Stimulated activated naive CD4-positive, alpha-beta T cell treated with Interleukin-2 at 50 U/mL for 16 hours (primary cell): ENCODE measurements around the gene KIF26A.

Experiments
- DNase-seq: peaks from one replicate; lab custom pipeline; 2025; lab: John Stamatoyannopoulos, UW

KIF26A gene

GRCh38 chr14:104101086-104101621, 37.2 kb upstream of the KIF26A start:
- no peak for DNase-seq

GRCh38 chr14:104101651-104102281, 36.6 kb upstream of the KIF26A start:
- DNase-seq: no peak

GRCh38 chr14:104102282-104102914, 36.0 kb upstream of the KIF26A start:
- no peak for DNase-seq

- no peak for DNase-seq
Measured at GRCh38 chr14:104103061-104103445, 35.3 kb upstream of the KIF26A start.

GRCh38 chr14:104103446-104104075, 34.8 kb upstream of the KIF26A start:
- DNase-seq: no peak

GRCh38 chr14:104104076-104104901, 34.1 kb upstream of the KIF26A start:
- no peak for DNase-seq

GRCh38 chr14:104105071-104105821, 33.1 kb upstream of the KIF26A start:
- DNase-seq: no peak

- no peak for DNase-seq
Measured at GRCh38 chr14:104105822-104106470, 32.4 kb upstream of the KIF26A start.

GRCh38 chr14:104106471-104106991, 31.9 kb upstream of the KIF26A start:
- DNase-seq: no peak

- no peak for DNase-seq
Measured at GRCh38 chr14:104107101-104107581, 31.2 kb upstream of the KIF26A start.

GRCh38 chr14:104107611-104108569, 30.5 kb upstream of the KIF26A start:
- no peak for DNase-seq

GRCh38 chr14:104108570-104109541, 29.5 kb upstream of the KIF26A start:
- DNase-seq: no peak

- DNase-seq: no peak
Measured at GRCh38 chr14:104109731-104110361, 28.5 kb upstream of the KIF26A start.

- DNase-seq: no peak
Measured at GRCh38 chr14:104110491-104111209, 27.7 kb upstream of the KIF26A start.

GRCh38 chr14:104111301-104112112, 26.9 kb upstream of the KIF26A start:
- DNase-seq: no peak

- DNase-seq: no peak
Measured at GRCh38 chr14:104112113-104112505, 26.3 kb upstream of the KIF26A start.
